Right atrium auricular region (tissue), 2 donors: Measurements from ENCODE around the gene POM121L2. TPM values are rescaled to one million over a fixed set of nuclear protein-coding genes. Genes with fewer than 3 reads are reported as not detected.

ENCODE experiments used
- DNase-seq: peaks from one replicate; pipeline ENCODE4 v3.0.0-alpha.2; 2019; ENCODE audit warnings: low spot score
- H3K27ac ChIP-seq, 2 donors: fragments of 200-600 bp; sonication (generic); 1 replicate in 1 of 2; 2 replicates in 1 of 2; pipeline ENCODE4 v1.5.1; 2016 to 2019
- H3K27me3 ChIP-seq, 2 donors: fragments of 200-600 bp; sonication (generic); one replicate each; pipeline versions ENCODE4 v1.5.1 to v1.6.0; 2017 to 2019
- H3K36me3 ChIP-seq: fragments of 200-600 bp; sonication (generic); one replicate; pipeline ENCODE4 v1.5.1; 2016
- H3K4me1 ChIP-seq, 2 donors: fragments of 200-600 bp; sonication (generic); one replicate each; pipeline versions ENCODE4 v1.5.1 to v1.6.0; 2017 to 2019
- H3K4me3 ChIP-seq, 2 donors: fragments of 200-600 bp; sonication (generic); 1 replicate in 1 of 2; 2 replicates in 1 of 2; pipeline ENCODE4 v1.5.1; 2017 to 2019; ENCODE audit warnings: mild to moderate bottlenecking in 1 of 2, moderate library complexity in 1 of 2
- H3K9me3 ChIP-seq, 2 donors: fragments of 200-600 bp; sonication (generic); one replicate each; pipeline ENCODE4 v1.5.1; 2019
- total RNA-seq, 2 donors: library from RNA; depleted of rRNA; stranded (reverse); fragments of >200 nt; gene quantifications; one replicate each; pipeline ENCODE4 v1.1.0, GENCODE V29; 2016
- TF ChIP-seq, protein P1 (sequence below), 2 donors: fragments of 200-600 bp; sonication (generic); IDR thresholded peaks; one replicate each; pipeline ENCODE4 v1.5.1; 2019; ENCODE audit warnings: antibody characterized with exemption in 2 of 2

The POM121L2 gene
- total RNA-seq, 2 donors from 2014 or later = not detected

DNA sequence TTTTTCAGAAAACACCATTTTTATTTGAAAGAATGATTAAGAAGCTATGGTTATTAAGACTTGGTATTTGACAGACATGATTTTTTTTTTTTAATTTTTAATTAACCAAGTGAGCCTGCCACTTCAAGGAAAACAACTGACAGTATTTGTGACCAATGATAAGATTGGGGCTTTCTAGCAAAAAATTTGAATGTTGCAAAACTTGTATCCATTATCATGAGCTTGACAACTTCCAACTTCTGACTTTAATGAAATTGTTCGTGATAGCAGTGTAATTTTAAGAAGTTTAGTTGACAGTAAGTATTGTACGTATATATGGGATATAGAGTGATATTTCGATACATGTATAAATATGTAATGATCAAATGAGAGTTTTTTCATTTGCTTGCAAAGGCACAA is 21.6 kb upstream of the POM121L2 start:
- H3K4me3 ChIP-seq = no peak overlapping the region

DNA sequence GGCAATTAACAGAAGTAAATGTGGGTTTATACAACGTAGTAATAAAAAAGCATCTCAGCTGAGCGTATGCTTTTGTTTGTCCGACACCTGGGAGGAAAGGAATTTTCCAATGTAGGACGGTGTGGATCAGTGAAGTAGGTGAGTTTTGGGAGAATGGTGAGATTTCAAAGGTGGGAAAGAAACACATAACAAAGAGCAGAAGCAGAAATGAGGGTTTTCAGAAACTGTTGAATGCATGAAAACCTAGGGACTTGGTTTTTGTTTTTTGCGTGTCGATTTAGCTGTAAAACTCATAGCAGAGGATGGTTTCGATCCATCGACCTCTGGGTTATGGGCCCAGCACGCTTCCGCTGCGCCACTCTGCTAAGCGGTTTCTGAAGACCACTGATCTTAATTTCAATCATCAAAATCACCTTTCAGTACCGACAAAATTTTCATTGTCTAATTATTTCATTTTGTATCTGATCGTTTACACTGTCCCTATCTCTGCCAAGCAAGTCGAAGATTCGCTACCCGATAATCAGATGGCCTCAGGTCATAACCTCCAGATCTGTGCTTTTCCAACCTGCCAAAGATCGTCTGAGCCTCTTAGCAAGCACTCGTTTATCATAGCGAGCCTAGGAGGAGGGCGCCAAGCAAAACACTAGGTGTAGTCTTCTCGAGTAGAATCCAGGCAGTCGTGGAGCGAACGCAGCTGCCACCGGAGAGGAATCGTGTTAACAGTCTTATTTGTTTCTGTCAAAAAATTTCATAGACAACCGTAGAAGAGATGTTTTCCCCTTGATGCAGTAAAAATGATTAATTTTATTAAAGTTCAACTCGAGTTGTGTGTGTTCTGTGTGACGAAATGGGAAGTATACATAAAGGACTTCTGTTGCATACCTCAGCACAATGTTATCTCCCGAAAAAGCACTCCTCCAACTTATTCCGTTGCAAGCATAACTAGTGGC is 20.9 kb upstream of the POM121L2 start:
- no peaks in the 10 kb centered on the region for H3K27me3 ChIP-seq
- H3K4me1 ChIP-seq = no peaks in the 10 kb centered on the region
- peaks cover 0 to 3% of the 10 kb centered on the region in 2 donors for H3K9me3 ChIP-seq
- H3K27ac ChIP-seq = no peak overlapping the region
- no peaks in the 10 kb centered on the region for H3K36me3 ChIP-seq
- peak overlapping the region in 1 of 2 donors; percentile 20 for H3K4me3 ChIP-seq
- DNase-seq = no peak
- TF ChIP-seq, protein P1, sequence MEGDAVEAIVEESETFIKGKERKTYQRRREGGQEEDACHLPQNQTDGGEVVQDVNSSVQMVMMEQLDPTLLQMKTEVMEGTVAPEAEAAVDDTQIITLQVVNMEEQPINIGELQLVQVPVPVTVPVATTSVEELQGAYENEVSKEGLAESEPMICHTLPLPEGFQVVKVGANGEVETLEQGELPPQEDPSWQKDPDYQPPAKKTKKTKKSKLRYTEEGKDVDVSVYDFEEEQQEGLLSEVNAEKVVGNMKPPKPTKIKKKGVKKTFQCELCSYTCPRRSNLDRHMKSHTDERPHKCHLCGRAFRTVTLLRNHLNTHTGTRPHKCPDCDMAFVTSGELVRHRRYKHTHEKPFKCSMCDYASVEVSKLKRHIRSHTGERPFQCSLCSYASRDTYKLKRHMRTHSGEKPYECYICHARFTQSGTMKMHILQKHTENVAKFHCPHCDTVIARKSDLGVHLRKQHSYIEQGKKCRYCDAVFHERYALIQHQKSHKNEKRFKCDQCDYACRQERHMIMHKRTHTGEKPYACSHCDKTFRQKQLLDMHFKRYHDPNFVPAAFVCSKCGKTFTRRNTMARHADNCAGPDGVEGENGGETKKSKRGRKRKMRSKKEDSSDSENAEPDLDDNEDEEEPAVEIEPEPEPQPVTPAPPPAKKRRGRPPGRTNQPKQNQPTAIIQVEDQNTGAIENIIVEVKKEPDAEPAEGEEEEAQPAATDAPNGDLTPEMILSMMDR (IDR thresholded peaks at IDR 0.05) = no peak

More for the DNA sequence above, 21.6 kb upstream of the POM121L2 start:
- H3K36me3 ChIP-seq = no peaks in the 10 kb centered on the region
- no peaks in the 10 kb centered on the region for H3K27me3 ChIP-seq
- H3K27ac ChIP-seq = no peak overlapping the region
- no peak for DNase-seq
- no peaks in the 10 kb centered on the region for H3K9me3 ChIP-seq
- H3K4me1 ChIP-seq = no peaks in the 10 kb centered on the region
- TF ChIP-seq, protein P1 (IDR thresholded peaks at IDR 0.05) = no peak

DNA sequence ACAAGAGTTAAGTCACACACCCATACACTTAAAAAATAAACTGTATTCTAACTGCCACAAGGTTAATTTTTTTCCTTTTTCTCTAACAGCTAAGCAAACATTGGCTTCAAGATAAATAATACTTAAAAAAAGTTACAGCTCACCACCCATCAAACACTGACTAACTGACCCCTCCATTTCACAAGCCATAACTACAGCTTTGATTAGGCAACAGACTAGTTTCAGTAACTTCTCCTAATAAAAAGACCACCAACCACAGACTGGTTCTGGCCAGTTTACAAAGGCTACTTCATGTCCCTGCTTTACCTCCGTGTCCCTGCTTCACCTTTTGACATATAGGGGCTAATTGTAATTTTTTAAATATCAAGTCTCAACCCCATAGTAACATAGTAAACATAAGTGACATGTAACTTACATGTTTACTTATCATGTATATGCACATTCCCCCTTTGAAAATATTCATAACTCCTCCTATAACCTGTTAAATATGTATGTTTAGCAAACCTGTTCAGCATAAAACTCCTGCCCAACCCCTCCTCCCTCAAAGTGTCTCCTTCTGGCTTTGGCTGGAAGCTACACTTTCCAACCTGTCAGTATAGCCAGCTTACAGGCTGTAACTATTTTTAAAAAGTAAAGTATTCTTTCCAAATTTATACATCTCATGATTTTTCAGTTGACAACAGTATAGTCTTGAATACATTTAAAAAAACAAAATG is 15.1 kb upstream of the POM121L2 start:
- no peaks in the 10 kb centered on the region for H3K36me3 ChIP-seq
- H3K4me3 ChIP-seq = no peak overlapping the region
- DNase-seq = no peak
- H3K27me3 ChIP-seq = no peaks in the 10 kb centered on the region
- H3K4me1 ChIP-seq = no peaks in the 10 kb centered on the region
- TF ChIP-seq, protein P1 (IDR thresholded peaks at IDR 0.05) = no peak
- peaks cover 0 to 10% of the 10 kb centered on the region in 2 donors for H3K9me3 ChIP-seq
- no peak overlapping the region for H3K27ac ChIP-seq

DNA sequence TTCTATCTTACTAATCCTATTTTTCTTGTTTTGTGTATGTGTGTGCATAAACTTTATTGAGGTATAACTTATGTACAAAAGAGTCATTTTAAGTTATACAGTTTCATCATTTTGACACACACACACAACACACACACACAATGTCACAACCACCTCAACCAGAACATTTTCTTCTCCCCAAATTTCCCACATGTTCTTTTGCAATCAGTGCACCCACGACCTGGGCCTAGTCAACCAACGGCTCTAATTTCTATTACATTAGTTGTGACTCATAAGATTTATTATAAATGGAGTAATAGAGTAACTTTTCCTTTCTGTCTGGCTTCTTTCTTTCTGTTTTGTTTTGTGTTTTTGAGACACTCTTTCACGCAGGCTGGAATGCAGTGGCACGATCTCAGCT is 9.8 kb upstream of the POM121L2 start:
- Histone ChIP-seq H3K4me3 (no peak overlapping the region), H3K4me1 (no peaks in the 10 kb centered on the region), H3K9me3 (no peaks in the 10 kb centered on the region), H3K27ac (no peak overlapping the region), H3K36me3 (no peaks in the 10 kb centered on the region), H3K27me3 (no peaks in the 10 kb centered on the region)
- TF ChIP-seq, protein P1 (IDR thresholded peaks at IDR 0.05) = no peak
- DNase-seq = no peak

DNA sequence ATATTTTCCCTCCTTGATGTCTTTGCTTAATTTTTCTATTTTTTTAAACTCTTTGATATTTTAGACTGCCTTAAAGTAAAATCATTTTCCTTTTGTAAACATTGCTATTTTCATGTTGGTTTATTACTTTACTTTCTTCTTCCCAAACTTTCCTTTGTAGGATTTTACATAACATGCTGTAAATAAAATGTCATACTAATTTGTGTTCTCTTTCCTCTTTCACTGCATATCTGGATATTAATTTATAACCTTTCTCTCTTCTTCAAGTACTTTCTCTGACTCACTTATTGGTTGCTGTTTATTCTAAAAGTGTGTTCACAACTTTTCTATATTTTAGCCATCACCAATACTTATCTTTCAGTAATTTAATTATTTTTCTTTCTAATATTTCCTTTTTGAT is 9.3 kb upstream of the POM121L2 start:
- Histone ChIP-seq H3K27me3 (no peaks in the 10 kb centered on the region), H3K27ac (no peak overlapping the region), H3K9me3 (no peaks in the 10 kb centered on the region), H3K4me1 (no peaks in the 10 kb centered on the region), H3K4me3 (no peak overlapping the region), H3K36me3 (no peaks in the 10 kb centered on the region)
- TF ChIP-seq, protein P1 (IDR thresholded peaks at IDR 0.05) = no peak
- DNase-seq = no peak
